Keratinocyte (primary cell): Measurements from ENCODE around the gene RAB35. TPM values are rescaled to one million over a fixed set of nuclear protein-coding genes. Genes with fewer than 3 reads are reported as not detected.

Source experiments
- DNase-seq: peaks from one replicate; pipeline ENCODE4 v3.0.0-alpha.2; 2011; ENCODE audit warnings: low read depth, missing footprints, low spot score
- FAIRE-seq: peaks from 2 replicates; lab custom pipeline; 2011; peaks lifted over from hg19 to GRCh38; lab: Jason Lieb, UNC
- H2AFZ ChIP-seq: 2 replicates; pipeline ENCODE4 v1.6.0; 2012; ENCODE audit warnings: low read length, control low read depth, inconsistent platforms; ENCODE audit not compliant: control insufficient read depth
- H3K27ac ChIP-seq: 2 replicates; pipeline ENCODE4 v1.5.1; 2011; ENCODE audit warnings: low read length; ENCODE audit not compliant: control insufficient read depth, insufficient read depth
- H3K27me3 ChIP-seq: 3 replicates; pipeline ENCODE4 v1.6.0; 2011; ENCODE audit warnings: low read length; ENCODE audit not compliant: control insufficient read depth, insufficient read depth; ENCODE audit errors: extremely low read depth
- H3K36me3 ChIP-seq, 2 experiments: 2 replicates in 1 of 2; 3 replicates in 1 of 2; pipeline ENCODE4 v1.5.1; 2011; ENCODE audit warnings: low read length in 2 of 2, mild to moderate bottlenecking in 1 of 2; ENCODE audit not compliant: control insufficient read depth in 2 of 2, insufficient read depth in 2 of 2; ENCODE audit errors: extremely low read depth in 1 of 2
- H3K4me1 ChIP-seq: 3 replicates; pipeline ENCODE4 v1.5.1; 2011; ENCODE audit warnings: low read length; ENCODE audit not compliant: control insufficient read depth, insufficient read depth; ENCODE audit errors: extremely low read depth
- H3K4me2 ChIP-seq: 3 replicates; pipeline ENCODE4 v1.6.0; 2011; ENCODE audit warnings: low read depth, low read length; ENCODE audit not compliant: control insufficient read depth, insufficient read depth; ENCODE audit errors: extremely low read depth
- H3K4me3 ChIP-seq, 3 experiments: fragments of 200-600 bp in 1 of 3; sonication (generic) in 1 of 3; 2 replicates in 2 of 3; 3 replicates in 1 of 3; pipeline ENCODE4 v1.5.1; 2011 to 2016; ENCODE audit warnings: low read length in 3 of 3, mild to moderate bottlenecking in 3 of 3, control low read depth in 2 of 3, inconsistent platforms in 1 of 3, low read depth in 1 of 3, mixed read lengths in 1 of 3, mixed run types in 1 of 3, moderate library complexity in 1 of 3; ENCODE audit not compliant: control insufficient read depth in 2 of 3, insufficient read depth in 2 of 3; ENCODE audit errors: extremely low read depth in 1 of 3
- H3K79me2 ChIP-seq: 2 replicates; pipeline ENCODE4 v1.6.0; 2012; ENCODE audit warnings: low read length; ENCODE audit not compliant: control insufficient read depth, insufficient read depth
- H3K9ac ChIP-seq: 3 replicates; pipeline ENCODE4 v1.6.0; 2011; ENCODE audit warnings: low read length; ENCODE audit not compliant: control insufficient read depth, insufficient read depth; ENCODE audit errors: extremely low read depth
- H3K9me1 ChIP-seq: 3 replicates; pipeline ENCODE4 v1.6.0; 2011; ENCODE audit warnings: low read length; ENCODE audit not compliant: control insufficient read depth, insufficient read depth; ENCODE audit errors: extremely low read depth
- H3K9me3 ChIP-seq: 2 replicates; pipeline ENCODE4 v1.5.1; 2012; ENCODE audit warnings: low read depth, low read length; ENCODE audit not compliant: control insufficient read depth
- H4K20me1 ChIP-seq: 3 replicates; pipeline ENCODE4 v1.6.0; 2011; ENCODE audit warnings: low read length; ENCODE audit not compliant: control insufficient read depth, insufficient read depth; ENCODE audit errors: extremely low read depth
- EZH2 ChIP-seq: IDR thresholded peaks from one replicate; pipeline ENCODE4 v1.6.1; 2012; ENCODE audit warnings: inconsistent platforms, mild to moderate bottlenecking, low read length, moderate library complexity
- dilution Hi-C: fragments of 300-500 bp; cut with MboI; formaldehyde crosslinking; loops from one replicate; pipeline ENCODE4 v1.7.0; 2020; ENCODE audit warnings: low sequenced_read_pairs; ENCODE audit not compliant: extremely low pct_ligation_motif_present
- polyA plus RNA-seq, 5 experiments: library from polyadenylated mRNA; depleted of rRNA in 3 of 5; stranded (reverse) in 3 of 5; stranded (forward) in 1 of 5; unstranded in 1 of 5; fragments of >200 nt; gene quantifications; 1 replicate in 1 of 5; 2 replicates in 3 of 5; 3 replicates in 1 of 5; pipeline versions ENCODE4 v1.2.1 to v1.2.3, GENCODE V29; 2011 to 2012; ENCODE audit warnings: missing spikeins in 2 of 5, low read depth in 1 of 5, low replicate concordance in 1 of 5
- TF ChIP-seq, protein P1 (sequence below), 3 experiments: IDR thresholded peaks in 1 of 3; conservative IDR thresholded peaks in 1 of 3; optimal IDR thresholded peaks in 1 of 3; 2 replicates in 2 of 3; 3 replicates in 1 of 3; pipeline versions ENCODE3 to v1.5.1; 2011; ENCODE audit warnings: low read length in 3 of 3, mild to moderate bottlenecking in 3 of 3, moderate library complexity in 2 of 3, control low read depth in 1 of 3, inconsistent platforms in 1 of 3; ENCODE audit not compliant: insufficient read depth in 2 of 3; ENCODE audit errors: extremely low read depth in 1 of 3

Gene RAB35
- polyA plus RNA-seq, 1 donor (not counting 4 experiments of a cell fraction or from before 2014, with no cell fraction given) = 68.4 TPM

DNA sequence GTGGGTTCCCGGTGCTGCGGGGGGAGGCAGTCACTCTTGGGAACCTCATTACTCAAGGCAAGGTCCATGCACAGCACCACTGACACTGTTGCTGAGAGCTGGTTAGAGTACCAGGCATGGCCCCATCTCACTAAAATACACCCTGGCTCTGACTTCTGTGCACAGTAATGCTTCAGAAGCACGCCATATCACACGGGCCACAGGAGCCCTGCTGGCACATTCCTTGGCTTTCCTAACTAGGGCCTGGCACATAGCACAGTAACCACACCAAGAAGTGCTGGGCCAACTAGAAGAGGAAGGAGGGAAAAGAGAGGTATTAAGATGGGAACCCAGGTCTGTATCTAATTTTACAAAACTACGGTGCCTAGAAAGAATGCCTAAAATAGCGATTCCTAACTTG is 13.5 kb upstream of the RAB35 start:
- H3K36me3 ChIP-seq = peaks cover 52 to 59% of the 10 kb centered on the region in 2 experiments
- H3K9ac ChIP-seq = no peak overlapping the region
- H3K27ac ChIP-seq = no peak overlapping the region
- H4K20me1 ChIP-seq = no peaks in the 10 kb centered on the region
- FAIRE-seq (no peak), DNase-seq (no peak)
- H3K4me3 ChIP-seq = no peak overlapping the region
- no peaks in the 10 kb centered on the region for H3K79me2 ChIP-seq
- no peaks in the 10 kb centered on the region for H3K4me1 ChIP-seq
- TF ChIP-seq, protein P1, sequence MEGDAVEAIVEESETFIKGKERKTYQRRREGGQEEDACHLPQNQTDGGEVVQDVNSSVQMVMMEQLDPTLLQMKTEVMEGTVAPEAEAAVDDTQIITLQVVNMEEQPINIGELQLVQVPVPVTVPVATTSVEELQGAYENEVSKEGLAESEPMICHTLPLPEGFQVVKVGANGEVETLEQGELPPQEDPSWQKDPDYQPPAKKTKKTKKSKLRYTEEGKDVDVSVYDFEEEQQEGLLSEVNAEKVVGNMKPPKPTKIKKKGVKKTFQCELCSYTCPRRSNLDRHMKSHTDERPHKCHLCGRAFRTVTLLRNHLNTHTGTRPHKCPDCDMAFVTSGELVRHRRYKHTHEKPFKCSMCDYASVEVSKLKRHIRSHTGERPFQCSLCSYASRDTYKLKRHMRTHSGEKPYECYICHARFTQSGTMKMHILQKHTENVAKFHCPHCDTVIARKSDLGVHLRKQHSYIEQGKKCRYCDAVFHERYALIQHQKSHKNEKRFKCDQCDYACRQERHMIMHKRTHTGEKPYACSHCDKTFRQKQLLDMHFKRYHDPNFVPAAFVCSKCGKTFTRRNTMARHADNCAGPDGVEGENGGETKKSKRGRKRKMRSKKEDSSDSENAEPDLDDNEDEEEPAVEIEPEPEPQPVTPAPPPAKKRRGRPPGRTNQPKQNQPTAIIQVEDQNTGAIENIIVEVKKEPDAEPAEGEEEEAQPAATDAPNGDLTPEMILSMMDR (optimal IDR thresholded peaks at IDR 0.05 in 1 of 3, IDR thresholded peaks at IDR 0.05 in 1 of 3, conservative IDR thresholded peaks at IDR 0.05 in 1 of 3; ENCODE audit: extremely low read depth in 1 of 3, insufficient read depth in 2 of 3, low read length in 3 of 3) = no peak
- no peak for TF ChIP-seq EZH2
- dilution Hi-C loops = no loop called here
- no peaks in the 10 kb centered on the region for H3K9me1 ChIP-seq
- no peak overlapping the region for H2AFZ ChIP-seq
- no peaks in the 10 kb centered on the region for H3K27me3 ChIP-seq
- H3K9me3 ChIP-seq = no peaks in the 10 kb centered on the region
- H3K4me2 ChIP-seq = no peak overlapping the region

DNA sequence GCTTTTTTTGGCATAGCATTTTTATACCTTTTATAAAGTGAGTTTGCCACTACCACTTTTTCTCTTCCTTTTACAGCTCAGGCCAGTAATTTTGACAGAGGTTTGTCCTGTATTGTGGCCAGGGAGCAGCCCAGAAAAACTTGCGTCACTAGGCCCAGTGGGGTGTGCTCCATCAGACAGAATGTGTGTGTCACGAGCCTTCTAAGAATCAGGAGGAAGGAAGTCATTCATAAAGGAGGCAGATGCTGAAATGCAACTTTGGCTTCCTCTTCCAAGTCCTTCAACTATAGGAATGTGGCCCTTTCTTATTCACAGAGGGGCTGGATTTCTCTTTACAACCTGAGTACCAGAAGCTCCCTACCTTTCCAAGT is 10.1 kb upstream of the RAB35 start:
- no peaks in the 10 kb centered on the region for H4K20me1 ChIP-seq
- TF ChIP-seq, protein P1 (optimal IDR thresholded peaks at IDR 0.05 in 1 of 3, IDR thresholded peaks at IDR 0.05 in 1 of 3, conservative IDR thresholded peaks at IDR 0.05 in 1 of 3; ENCODE audit: extremely low read depth in 1 of 3, insufficient read depth in 2 of 3, low read length in 3 of 3) = no peak
- TF ChIP-seq EZH2 = no peak
- H3K27me3 ChIP-seq = no peaks in the 10 kb centered on the region
- no peak for FAIRE-seq
- dilution Hi-C loops = no loop called here
- H3K9me3 ChIP-seq = no peaks in the 10 kb centered on the region
- no peaks in the 10 kb centered on the region for H3K79me2 ChIP-seq
- no peak overlapping the region for H2AFZ ChIP-seq
- no peak overlapping the region for H3K4me2 ChIP-seq
- H3K9ac ChIP-seq = no peak overlapping the region
- H3K4me1 ChIP-seq = no peaks in the 10 kb centered on the region
- no peaks in the 10 kb centered on the region for H3K9me1 ChIP-seq
- no peak overlapping the region for H3K27ac ChIP-seq
- no peak for DNase-seq
- H3K4me3 ChIP-seq = no peak overlapping the region
- peaks cover 29 to 41% of the 10 kb centered on the region in 2 experiments for H3K36me3 ChIP-seq
